Nephron (organoid): ENCODE results near the gene VWA7.
A peak's percentile ranks its signal among the peaks of the same experiment; 100 is the strongest.

Experiments used
- H3K27ac Mint-ChIP-seq, 3 experiments: 2 replicates each; pipeline ENCODE4 v1.8.0; 2020; ENCODE audit warnings: mixed read lengths in 3 of 3, mild to moderate bottlenecking in 2 of 3, moderate library complexity in 1 of 3
- H3K27me3 Mint-ChIP-seq: 2 replicates; pipeline ENCODE4 v1.8.0; 2021; ENCODE audit warnings: low read depth, mild to moderate bottlenecking, moderate library complexity, mixed read lengths
- H3K36me3 Mint-ChIP-seq: 2 replicates; pipeline ENCODE4 v1.8.0; 2020; ENCODE audit warnings: low read depth, mixed read lengths
- H3K4me1 Mint-ChIP-seq: 2 replicates; pipeline ENCODE4 v1.8.0; 2020; ENCODE audit warnings: mixed read lengths
- H3K4me3 Mint-ChIP-seq, 3 experiments: 2 replicates each; pipeline ENCODE4 v1.8.0; 2020; ENCODE audit warnings: mild to moderate bottlenecking in 3 of 3, mixed read lengths in 3 of 3, moderate library complexity in 2 of 3
- H3K9me3 Mint-ChIP-seq: 2 replicates; pipeline ENCODE4 v1.8.0; 2020; ENCODE audit warnings: mixed read lengths
- CTCF ChIP-seq, 3 experiments: fragments of 200-600 bp; sonication (generic); IDR thresholded peaks; one replicate each; pipeline ENCODE4 v1.5.0; 2021; ENCODE audit warnings: antibody characterized with exemption in 3 of 3; ENCODE audit not compliant: unreplicated experiment in 3 of 3

The VWA7 gene

GRCh38 chr6:31784098-31784925, 7.2 kb upstream of the VWA7 start:
- no peak overlapping the region for H3K4me3 Mint-ChIP-seq
- no peaks in the 10 kb centered on the region for H3K4me1 Mint-ChIP-seq
- no peak for TF ChIP-seq CTCF (IDR thresholded peaks at IDR 0.05; ENCODE audit: unreplicated experiment in 3 of 3)
- H3K27me3 Mint-ChIP-seq, result no peaks in the 10 kb centered on the region
- H3K36me3 Mint-ChIP-seq, result peaks cover 33% of the 10 kb centered on the region
- H3K27ac Mint-ChIP-seq, result no peak overlapping the region
- H3K9me3 Mint-ChIP-seq, result no peaks in the 10 kb centered on the region

DNA sequence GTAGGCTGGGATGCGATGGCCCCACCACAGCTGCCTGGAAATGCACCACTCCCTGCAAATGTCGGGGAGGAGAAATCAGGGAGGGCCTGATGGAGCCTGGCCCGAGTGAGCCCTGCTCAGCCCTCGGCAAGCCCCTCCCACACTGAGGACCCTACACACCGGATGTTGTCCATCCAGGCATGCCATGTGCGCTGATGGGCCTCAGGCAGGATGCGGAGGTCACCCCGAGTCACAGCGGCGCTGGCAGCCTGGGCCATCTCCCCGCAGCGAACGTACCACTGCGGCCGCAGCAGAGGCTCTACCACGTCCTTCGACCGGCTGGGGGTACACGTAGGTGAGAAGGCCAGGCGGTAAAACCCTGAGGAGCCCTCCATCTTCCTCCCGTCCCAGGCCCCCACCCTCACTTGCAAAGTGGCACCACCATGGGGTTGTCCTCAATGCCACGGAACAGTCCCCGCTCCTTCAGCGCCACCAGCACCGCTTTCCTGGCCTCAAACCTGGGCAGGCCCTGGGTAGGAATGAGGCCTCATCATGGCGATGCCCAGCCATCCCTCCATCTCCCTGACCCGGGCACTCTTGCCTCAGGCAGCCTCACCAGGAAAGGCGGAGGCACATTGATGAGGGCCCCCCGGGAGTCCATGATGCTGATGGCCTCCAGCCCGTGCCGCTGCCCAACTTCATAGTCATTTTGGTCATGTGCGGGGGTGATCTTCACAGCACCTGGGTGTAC, 5.2 kb upstream of the VWA7 start:
- Mint-ChIP-seq H3K27me3 (no peaks in the 10 kb centered on the region), H3K36me3 (peaks cover 33% of the 10 kb centered on the region), H3K4me1 (no peaks in the 10 kb centered on the region), H3K4me3 (no peak overlapping the region), H3K27ac (no peak overlapping the region), H3K9me3 (no peaks in the 10 kb centered on the region)
- TF ChIP-seq CTCF (IDR thresholded peaks at IDR 0.05; ENCODE audit: unreplicated experiment in 3 of 3), result no peak

DNA sequence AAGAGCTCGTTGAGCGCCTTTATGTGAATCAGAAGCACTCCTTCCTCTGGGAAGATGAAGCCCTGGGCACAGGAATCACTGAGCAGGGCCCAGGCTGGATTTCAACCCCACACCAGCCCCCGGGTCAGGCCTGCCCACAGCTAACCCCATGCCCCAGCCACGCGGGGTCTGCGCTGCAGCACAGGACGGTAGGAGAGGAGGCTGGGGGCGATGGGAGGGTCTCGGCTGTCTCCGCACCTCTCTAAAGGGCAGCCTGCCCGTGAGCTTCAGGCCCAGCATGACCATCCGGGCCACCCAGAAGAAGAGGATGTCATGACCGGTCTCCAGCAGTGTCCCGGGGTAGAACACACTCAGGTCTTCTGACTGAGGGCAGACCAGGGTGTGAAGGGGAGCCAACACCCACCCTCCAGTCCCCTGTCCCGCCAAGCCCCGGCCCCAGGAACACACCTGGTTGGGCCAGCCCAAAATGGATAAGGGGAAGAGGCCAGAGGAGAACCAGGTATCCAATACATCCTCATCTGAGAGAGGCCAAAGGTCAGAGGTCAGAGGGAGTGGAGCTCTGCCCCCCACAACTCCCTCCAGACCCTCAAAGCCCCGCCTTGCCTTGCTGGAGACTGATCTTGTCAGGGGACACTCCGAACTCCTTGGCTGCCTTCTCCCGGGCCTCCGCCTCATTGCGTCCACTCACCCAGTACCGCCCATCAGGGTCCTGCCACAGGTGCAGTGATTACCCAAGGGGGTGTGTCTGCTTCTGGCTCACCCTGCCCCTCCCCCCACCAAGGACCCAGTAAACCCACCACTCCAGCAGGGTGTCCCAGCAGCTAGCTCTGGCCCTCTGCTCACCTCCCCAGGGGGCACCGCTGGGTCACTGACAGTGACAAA, 4.4 kb upstream of the VWA7 start:
- H3K9me3 Mint-ChIP-seq, result no peaks in the 10 kb centered on the region
- H3K27ac Mint-ChIP-seq, result no peak overlapping the region
- no peaks in the 10 kb centered on the region for H3K4me1 Mint-ChIP-seq
- peaks cover 29% of the 10 kb centered on the region for H3K36me3 Mint-ChIP-seq
- TF ChIP-seq CTCF (IDR thresholded peaks at IDR 0.05; ENCODE audit: unreplicated experiment in 3 of 3), result no peak
- H3K4me3 Mint-ChIP-seq, result no peak overlapping the region
- H3K27me3 Mint-ChIP-seq, result no peaks in the 10 kb centered on the region

DNA sequence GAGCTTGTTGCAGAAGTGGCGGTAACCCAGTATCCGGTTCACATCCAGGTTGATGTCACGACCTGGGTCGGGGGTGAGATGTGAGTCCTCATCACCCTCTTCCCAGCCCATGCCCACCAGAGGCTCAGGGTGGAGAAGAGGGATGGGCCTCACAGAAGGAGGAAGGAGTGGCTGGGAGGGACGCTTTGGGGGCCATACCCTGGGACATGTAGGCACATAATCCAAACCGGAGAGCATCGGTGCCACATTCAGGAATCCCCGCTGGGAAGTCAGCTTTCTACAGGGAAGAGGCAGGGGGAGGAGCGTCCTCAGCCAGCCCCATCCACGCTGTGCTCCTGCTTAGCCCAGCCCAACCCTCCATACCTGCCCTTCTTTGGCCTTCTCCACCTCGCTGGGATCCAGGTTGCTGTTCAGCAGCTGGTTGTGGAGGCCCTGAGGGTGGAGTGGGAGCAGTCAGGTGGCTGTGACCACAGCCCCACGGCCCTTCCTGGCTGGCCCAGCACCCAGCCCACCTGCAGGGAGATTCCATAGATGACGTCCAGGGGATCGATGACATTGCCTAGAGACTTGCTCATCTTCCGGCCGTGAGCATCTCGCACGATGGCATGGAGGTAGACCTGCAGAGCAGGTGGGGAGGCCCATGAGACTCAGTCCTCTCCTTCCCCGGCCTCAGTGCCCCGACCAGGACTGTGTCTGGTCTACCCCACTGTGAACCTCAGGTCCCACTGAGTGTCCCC, 3.5 kb upstream of the VWA7 start:
- no peak overlapping the region for H3K4me3 Mint-ChIP-seq
- TF ChIP-seq CTCF (IDR thresholded peaks at IDR 0.05; ENCODE audit: unreplicated experiment in 3 of 3), result no peak
- no peaks in the 10 kb centered on the region for H3K27me3 Mint-ChIP-seq
- no peaks in the 10 kb centered on the region for H3K9me3 Mint-ChIP-seq
- H3K27ac Mint-ChIP-seq, result peak overlapping the region in 1 of 3 experiments; percentile 25
- H3K36me3 Mint-ChIP-seq, result peaks cover 29% of the 10 kb centered on the region
- H3K4me1 Mint-ChIP-seq, result no peaks in the 10 kb centered on the region

GRCh38 chr6:31779908-31780307, 2.8 kb upstream of the VWA7 start:
- H3K36me3 Mint-ChIP-seq, result peaks cover 26% of the 10 kb centered on the region
- no peaks in the 10 kb centered on the region for H3K4me1 Mint-ChIP-seq
- H3K27ac Mint-ChIP-seq, result no peak overlapping the region
- no peak overlapping the region for H3K4me3 Mint-ChIP-seq
- H3K27me3 Mint-ChIP-seq, result no peaks in the 10 kb centered on the region
- TF ChIP-seq CTCF (IDR thresholded peaks at IDR 0.05; ENCODE audit: unreplicated experiment in 3 of 3), result no peak
- no peaks in the 10 kb centered on the region for H3K9me3 Mint-ChIP-seq
